Esophagus muscularis mucosa (tissue), 4 donors: ENCODE data around the gene CGB7. TPM values are rescaled to one million over a fixed set of nuclear protein-coding genes. Genes with fewer than 3 reads are reported as not detected.

Experiments
- DNase-seq: peaks from one replicate; pipeline ENCODE4 v3.0.0-alpha.2; 2017; ENCODE audit errors: extremely low spot score
- H3K27ac ChIP-seq, 4 donors: fragments of 200-600 bp; sonication (generic); replicated peaks in 1 of 4; 1 replicate in 3 of 4; 2 replicates in 1 of 4; pipeline ENCODE4 v1.5.1; 2016 to 2019; ENCODE audit warnings: mild to moderate bottlenecking in 1 of 4
- H3K27me3 ChIP-seq, 4 donors: fragments of 200-600 bp; sonication (generic); one replicate each; pipeline versions ENCODE4 v1.5.1 to v1.6.0; 2016 to 2019
- H3K36me3 ChIP-seq, 4 donors: fragments of 200-600 bp; sonication (generic); one replicate each; pipeline ENCODE4 v1.5.1; 2016 to 2019
- H3K4me1 ChIP-seq, 4 donors: fragments of 200-600 bp; sonication (generic); one replicate each; pipeline ENCODE4 v1.5.1; 2016 to 2019
- H3K4me3 ChIP-seq, 4 donors: fragments of 200-600 bp; sonication (generic); 1 replicate in 2 of 4; 2 replicates in 2 of 4; pipeline ENCODE4 v1.5.1; 2016 to 2019; ENCODE audit warnings: mild to moderate bottlenecking in 4 of 4, moderate library complexity in 1 of 4
- H3K9me3 ChIP-seq, 4 donors: fragments of 200-600 bp; sonication (generic); 1 replicate in 3 of 4; 2 replicates in 1 of 4; pipeline ENCODE4 v1.5.1; 2016 to 2019
- CTCF ChIP-seq, 3 experiments: fragments of 200-600 bp in 2 of 3; fragments of 450-650 bp in 1 of 3; sonication (generic) in 2 of 3; IDR thresholded peaks; one replicate each; pipeline ENCODE4 v1.5.1; 2017 to 2019; ENCODE audit warnings: antibody characterized with exemption in 3 of 3, mild to moderate bottlenecking in 2 of 3, moderate library complexity in 1 of 3
- EP300 ChIP-seq: sonication (generic); formaldehyde crosslinking; IDR thresholded peaks from one replicate; pipeline ENCODE4 v1.6.1; 2017; ENCODE audit warnings: antibody characterized with exemption
- POLR2A ChIP-seq: fragments of 450-650 bp; IDR thresholded peaks from one replicate; pipeline ENCODE4 v1.6.1; 2017; ENCODE audit warnings: antibody characterized with exemption, moderate library complexity, mild to moderate bottlenecking, low read depth
- POLR2AphosphoS5 ChIP-seq, 2 donors: sonication (generic); formaldehyde crosslinking; IDR thresholded peaks; one replicate each; pipeline ENCODE4 v1.6.1; 2017; ENCODE audit warnings: antibody characterized with exemption in 2 of 2
- WGBS: methylation state at CpG from one replicate; pipeline ENCODE4 v1.1.5; 2018; 5-methylcytosine and 5-hydroxymethylcytosine counted together
- intact Hi-C: fragments of 100-400 bp; cut with DNase I; formaldehyde crosslinking; loops from one replicate; pipeline ENCODE4 v1.15.1; 2023
- small RNA-seq, 3 donors: library from RNA; depleted of rRNA; stranded (forward); fragments of <200 nt; gene quantifications; one replicate each; pipeline ENCODE3, GENCODE V24; 2016
- total RNA-seq, 4 donors: library from RNA; depleted of rRNA; stranded (reverse); fragments of >200 nt; gene quantifications; one replicate each; pipeline versions ENCODE4 v1.1.0 to v1.2.1, GENCODE V29; 2016

The CGB7 gene
- total RNA-seq, 4 donors from 2014 or later: not detected

- H3K27ac ChIP-seq: no peak overlapping the region
- intact Hi-C loops: no loop called here
- peaks cover 40 to 98% (median 91%) of the 10 kb centered on the region in 4 donors for H3K36me3 ChIP-seq
- H3K4me3 ChIP-seq: no peak overlapping the region
- DNase-seq: no peak
- H3K4me1 ChIP-seq: no peaks in the 10 kb centered on the region
- 92% methylated on average over 18 of the region's 18 CpGs for WGBS
- H3K27me3 ChIP-seq: no peaks in the 10 kb centered on the region
- H3K9me3 ChIP-seq: no peaks in the 10 kb centered on the region
- TF ChIP-seq CTCF (IDR thresholded peaks at IDR 0.05): no peak
Measured at GRCh38 chr19:49010453-49010852, 47.1 kb downstream of the CGB7 start.

GRCh38 chr19:49009828-49010227 is 47.7 kb downstream of the CGB7 start:
- peaks cover 40 to 98% (median 91%) of the 10 kb centered on the region in 4 donors for H3K36me3 ChIP-seq
- H3K4me1 ChIP-seq: no peaks in the 10 kb centered on the region
- intact Hi-C loops: no loop called here
- H3K27me3 ChIP-seq: no peaks in the 10 kb centered on the region
- 93% methylated on average over 3 of the region's 18 CpGs for WGBS
- no peaks in the 10 kb centered on the region for H3K9me3 ChIP-seq
- no peak overlapping the region for H3K4me3 ChIP-seq
- TF ChIP-seq POLR2A (no peak), POLR2AphosphoS5 (IDR thresholded peaks at IDR 0.05) (no peak), EP300 (no peak)
- no peak overlapping the region for H3K27ac ChIP-seq
- no peak for DNase-seq

- Histone ChIP-seq H3K4me3 (no peak overlapping the region), H3K4me1 (no peaks in the 10 kb centered on the region), H3K9me3 (no peaks in the 10 kb centered on the region), H3K27ac (no peak overlapping the region), H3K36me3 (peaks cover 55 to 99% (median 92%) of the 10 kb centered on the region in 4 donors), H3K27me3 (no peaks in the 10 kb centered on the region)
- no peak for DNase-seq
- intact Hi-C loops: no loop called here
- no peak for TF ChIP-seq CTCF (IDR thresholded peaks at IDR 0.05)
- 95% methylated on average over 14 of the region's 22 CpGs for WGBS
Measured at GRCh38 chr19:49006905-49007304, 50.6 kb downstream of the CGB7 start.

- no peaks in the 10 kb centered on the region for H3K27me3 ChIP-seq
- H3K4me3 ChIP-seq: no peak overlapping the region
- DNase-seq: no peak
- WGBS: 92% methylated on average over 7 of the region's 7 CpGs
- no peak overlapping the region for H3K27ac ChIP-seq
- H3K9me3 ChIP-seq: no peaks in the 10 kb centered on the region
- H3K4me1 ChIP-seq: no peaks in the 10 kb centered on the region
- TF ChIP-seq POLR2AphosphoS5 (IDR thresholded peaks at IDR 0.05) (no peak), POLR2A (no peak), EP300 (no peak), CTCF (IDR thresholded peaks at IDR 0.05) (no peak)
- intact Hi-C loops: no loop called here
- peaks cover 44 to 92% (median 78%) of the 10 kb centered on the region in 4 donors for H3K36me3 ChIP-seq
Measured at GRCh38 chr19:49004964-49005614, 52.5 kb downstream of the CGB7 start.

Small RNA genes lying within 50 kb of the gene (small RNA-seq; reads per million reads assigned to genes)
- gene MIR6798 (0 reads per million in 3 donors), gene RN7SL708P (0 reads per million in 3 donors)

Other genes with a start within 250 kb of the CGB7 start
- gene BCAT2, start 246.7 kb downstream of the CGB7 start, total RNA-seq: 10 to 100 TPM; 59.0 to 93.3 (median 63.9) TPM
- 1 to 10 TPM; 7.1 to 8.9 (median 7.8) TPM for gene HSD17B14, start 221.3 kb downstream of the CGB7 start, total RNA-seq
- 10 to 100 TPM; 11.4 to 27.4 (median 18.9) TPM for gene PLEKHA4, start 189.1 kb downstream of the CGB7 start, total RNA-seq
- 10 to 100 TPM; 40.3 to 98.7 (median 64.4) TPM for gene PPP1R15A, start 185.3 kb downstream of the CGB7 start, total RNA-seq
- 1 to 10 TPM in 1 of 4 donors, under 1 TPM in 3; 0.75 to 1.3 (median 0.83) TPM for gene TULP2, start 159.0 kb downstream of the CGB7 start, total RNA-seq
- 100 to 1,000 TPM; 179 to 356 (median 284) TPM for gene NUCB1, start 157.4 kb downstream of the CGB7 start, total RNA-seq
- gene DHDH, start 124.0 kb downstream of the CGB7 start, total RNA-seq: under 1 TPM in 1 of 4 donors, not detected in 3; 0.57 TPM
- 10 to 100 TPM; 39.0 to 50.4 (median 42.3) TPM for gene BAX, start 102.9 kb downstream of the CGB7 start, total RNA-seq
- gene FTL, start 92.4 kb downstream of the CGB7 start, total RNA-seq: 1,000 to 10,000 TPM; 3,246 to 4,339 (median 3,896) TPM
- gene GYS1, start 64.4 kb downstream of the CGB7 start, total RNA-seq: 10 to 100 TPM; 33.3 to 39.3 (median 37.3) TPM
- 100 to 1,000 TPM in 2 of 4 donors, 10 to 100 TPM in 2; 72.7 to 113 (median 97.6) TPM for gene RUVBL2, start 63.9 kb downstream of the CGB7 start, total RNA-seq
- not detected for gene LHB, start 40.7 kb downstream of the CGB7 start, total RNA-seq
- gene CGB3, start 33.4 kb downstream of the CGB7 start, total RNA-seq: not detected
- gene CGB2, start 25.9 kb downstream of the CGB7 start, total RNA-seq: not detected
- gene CGB1, start 20.9 kb downstream of the CGB7 start, total RNA-seq: not detected
- not detected for gene CGB5, start 13.9 kb downstream of the CGB7 start, total RNA-seq
- gene CGB8, start 8.6 kb downstream of the CGB7 start, total RNA-seq: not detected
- gene NTF4, start 7.1 kb upstream of the CGB7 start, total RNA-seq: not detected
- not detected for gene KCNA7, start 14.9 kb upstream of the CGB7 start, total RNA-seq
- gene SNRNP70, start 27.7 kb upstream of the CGB7 start, total RNA-seq: 100 to 1,000 TPM; 101 to 209 (median 145) TPM
- gene LIN7B, start 56.6 kb upstream of the CGB7 start, total RNA-seq: 10 to 100 TPM in 3 of 4 donors, 1 to 10 TPM in 1; 7.5 to 21.4 (median 15.5) TPM
- 1 to 10 TPM in 3 of 4 donors, under 1 TPM in 1; 0.83 to 3.3 (median 1.9) TPM for gene C19orf73, start 61.4 kb upstream of the CGB7 start, total RNA-seq
- 1 to 10 TPM; 3.3 to 8.4 (median 5.3) TPM for gene PPFIA3, start 61.8 kb upstream of the CGB7 start, total RNA-seq
- gene HRC, start 97.6 kb upstream of the CGB7 start, total RNA-seq: 10 to 100 TPM in 1 of 4 donors, 1 to 10 TPM in 2, under 1 TPM in 1; 0.83 to 11.1 (median 4.1) TPM
- gene TRPM4, start 100.0 kb upstream of the CGB7 start, total RNA-seq: 10 to 100 TPM; 19.9 to 38.8 (median 27.9) TPM